HG02885 (cell line): ENCODE data around the gene GAS2.

Experiments
- ATAC-seq: cut with Tn5 transposase; IDR thresholded peaks from one replicate; pipeline ENCODE4 v1.9.1; 2021; ENCODE audit warnings: mild to moderate bottlenecking; ENCODE audit not compliant: unreplicated experiment, poor library complexity

The GAS2 gene

DNA sequence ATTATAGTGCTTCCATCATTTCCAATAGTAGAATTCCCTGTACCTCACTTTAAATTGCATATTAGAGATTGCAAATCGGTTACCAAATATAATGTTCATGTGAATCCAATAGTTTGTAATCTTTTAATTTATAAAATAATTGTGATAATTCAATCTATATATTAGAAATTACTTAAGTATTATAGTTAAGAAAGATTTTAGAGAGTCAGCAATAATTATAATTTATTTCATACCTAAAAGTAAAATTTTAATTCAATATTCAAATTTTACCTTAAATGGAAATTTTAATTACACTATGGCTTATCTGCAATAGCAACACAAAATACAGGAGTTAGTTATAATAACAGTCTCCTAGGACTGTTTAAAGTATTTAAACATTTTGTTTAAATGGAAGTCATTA lies 180.3 kb downstream of the GAS2 start:
- no peak for ATAC-seq

DNA sequence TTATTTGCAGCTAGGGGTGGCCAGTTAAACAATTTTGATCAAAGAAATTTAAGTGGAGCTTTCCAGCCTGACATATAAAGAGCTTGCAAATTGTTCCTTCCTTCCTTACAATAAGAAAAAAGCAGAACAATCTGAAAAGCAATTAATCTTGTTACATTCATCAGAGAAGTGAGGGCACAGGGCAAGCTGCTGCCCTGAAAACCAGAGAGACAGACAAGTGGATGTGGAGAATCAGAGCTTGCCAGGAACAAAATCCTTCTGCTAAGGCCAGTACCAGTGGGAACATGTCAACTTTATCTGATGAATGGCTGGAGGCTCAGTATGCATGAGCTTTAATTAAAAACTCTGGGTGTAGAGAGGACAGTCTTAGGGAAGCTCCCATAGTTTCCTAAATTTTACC lies 185.1 kb downstream of the GAS2 start:
- ATAC-seq = no peak

DNA sequence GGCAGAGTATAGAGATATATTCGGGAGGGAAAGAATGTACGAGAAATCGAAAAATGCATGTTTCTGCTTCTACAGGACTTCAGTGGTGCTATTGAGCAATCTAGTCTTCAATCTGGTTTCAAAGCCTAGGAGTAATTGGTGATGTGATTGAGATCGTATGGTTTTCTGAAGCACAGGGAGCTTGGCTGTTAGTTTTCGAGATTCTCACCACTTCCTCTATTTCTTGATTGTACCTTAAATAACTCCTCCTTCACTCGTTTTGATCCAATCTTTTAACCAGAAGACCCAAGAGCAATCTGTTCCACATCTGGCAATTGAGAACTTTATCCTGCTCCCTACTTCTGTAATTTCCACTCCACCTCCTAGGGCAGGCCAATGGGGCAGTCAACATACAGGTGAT lies 193.3 kb downstream of the GAS2 start:
- no peak for ATAC-seq

DNA sequence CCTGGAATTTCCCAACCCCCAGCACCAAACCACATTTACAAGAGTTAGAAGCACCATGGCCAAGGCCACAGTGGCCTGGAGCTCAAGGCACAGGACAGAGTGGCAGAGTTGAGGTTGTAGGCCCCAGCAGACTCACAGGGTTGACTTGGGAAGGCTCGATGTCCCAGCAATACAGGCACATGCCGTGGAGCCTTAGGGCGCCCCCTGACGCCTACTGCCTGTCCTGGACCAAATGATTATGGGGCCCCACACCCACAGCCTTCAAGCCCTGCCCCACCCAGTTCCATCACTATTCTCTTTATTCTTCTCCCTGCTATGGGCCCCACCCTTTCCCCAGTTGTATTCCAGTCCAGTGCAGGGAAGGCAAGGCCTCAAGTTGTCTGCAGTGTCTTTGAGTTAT lies 193.8 kb downstream of the GAS2 start, which contains the start of gene CCDC179:
CCDC179 (minus strand) TSS at position 234 of the 400 bp plus-strand sequence; CDS start at position 181, 53 bp downstream.
- no peak for ATAC-seq
